Body of pancreas (tissue), 4 donors: ENCODE results near the gene KCNAB2.

Experiments used
- CTCF ChIP-seq, 7 experiments: fragments of 450-650 bp in 4 of 7; fragments of 200-600 bp in 3 of 7; sonication (generic) in 3 of 7; IDR thresholded peaks; one replicate each; pipeline ENCODE4 v1.5.1; 2016 to 2019; ENCODE audit warnings: antibody characterized with exemption in 7 of 7
- POLR2A ChIP-seq, 3 donors: fragments of 450-650 bp; IDR thresholded peaks; one replicate each; pipeline ENCODE4 v1.6.1; 2016; ENCODE audit warnings: antibody characterized with exemption in 3 of 3, mild to moderate bottlenecking in 2 of 3

GRCh38 chr1:6068932-6069331 lies 23.2 kb downstream of the KCNAB2 start:
- TF ChIP-seq CTCF (IDR thresholded peaks at IDR 0.05) = no peak
- TF ChIP-seq POLR2A (IDR thresholded peaks at IDR 0.05) = no peak
